ENCODE measurements around the gene KIF16B. TPM values are rescaled to one million over a fixed set of nuclear protein-coding genes. Genes with fewer than 3 reads are reported as not detected.

Gene KIF16B
- total and polyA plus RNA-seq, 2 experiments from 2014 or later, result 9.3 to 21.8 TPM

GRCh38 chr20:16500197-16500596 lies 73.1 kb downstream of the KIF16B start:
- Histone ChIP-seq H3K9me2 (replicated peaks; ENCODE audit: insufficient read depth) (no peaks in the 10 kb centered on the region), H3K79me2 (no peaks in the 10 kb centered on the region), H3K27ac (no peak overlapping the region), H2AFZ (no peak overlapping the region), H3K4me1 (ENCODE audit: insufficient read depth) (no peaks in the 10 kb centered on the region), H3K27me3 (no peaks in the 10 kb centered on the region), H4K20me1 (ENCODE audit: insufficient read depth, poor library complexity, severe bottlenecking) (no peaks in the 10 kb centered on the region), H3K9me3 (ENCODE audit: low read depth) (no peaks in the 10 kb centered on the region), H3K4me2 (no peak overlapping the region), H3K4me3 (no peak overlapping the region), H3K36me3 (replicated peaks; ENCODE audit: insufficient read depth, low read depth) (no peaks in the 10 kb centered on the region)
- no peak for DNase-seq (ENCODE audit: low spot score)
- TF ChIP-seq EZH2phosphoT487 (IDR thresholded peaks at IDR 0.05; ENCODE audit: low read depth, severe bottlenecking, unreplicated experiment), result no peak
- no peak for TF ChIP-seq EZH2 (IDR thresholded peaks at IDR 0.05; ENCODE audit: borderline replicate concordance)
- TF ChIP-seq CTCF (IDR thresholded peaks at IDR 0.05; ENCODE audit: poor library complexity), result no peak
- 95% methylated on average over 3 of the region's 3 CpGs for WGBS (ENCODE audit: low lambda C conversion rate, missing lambda C conversion rate)

- 92% methylated on average over 10 of the region's 10 CpGs for WGBS (ENCODE audit: low lambda C conversion rate, missing lambda C conversion rate)
- TF ChIP-seq CTCF (IDR thresholded peaks at IDR 0.05; ENCODE audit: poor library complexity) (no peak), EZH2 (IDR thresholded peaks at IDR 0.05; ENCODE audit: borderline replicate concordance) (no peak), EZH2phosphoT487 (IDR thresholded peaks at IDR 0.05; ENCODE audit: low read depth, severe bottlenecking, unreplicated experiment) (no peak)
Observed at GRCh38 chr20:16498526-16499253, 74.6 kb downstream of the KIF16B start.

GRCh38 chr20:16497896-16498295 lies 75.4 kb downstream of the KIF16B start:
- Histone ChIP-seq H3K27me3 (no peaks in the 10 kb centered on the region), H3K27ac (no peak overlapping the region), H3K4me2 (no peak overlapping the region), H3K4me3 (no peak overlapping the region), H2AFZ (no peak overlapping the region), H3K79me2 (no peaks in the 10 kb centered on the region), H3K4me1 (ENCODE audit: insufficient read depth) (no peaks in the 10 kb centered on the region), H3K9me2 (replicated peaks; ENCODE audit: insufficient read depth) (no peaks in the 10 kb centered on the region), H3K36me3 (replicated peaks; ENCODE audit: insufficient read depth, low read depth) (no peaks in the 10 kb centered on the region), H3K9me3 (ENCODE audit: low read depth) (no peaks in the 10 kb centered on the region), H4K20me1 (ENCODE audit: insufficient read depth, poor library complexity, severe bottlenecking) (no peaks in the 10 kb centered on the region)
- no peak for TF ChIP-seq EZH2 (IDR thresholded peaks at IDR 0.05; ENCODE audit: borderline replicate concordance)
- TF ChIP-seq CTCF (IDR thresholded peaks at IDR 0.05; ENCODE audit: poor library complexity), result no peak
- no peak for TF ChIP-seq EZH2phosphoT487 (IDR thresholded peaks at IDR 0.05; ENCODE audit: low read depth, severe bottlenecking, unreplicated experiment)
- WGBS (ENCODE audit: low lambda C conversion rate, missing lambda C conversion rate), result 81% methylated on average over 6 of the region's 6 CpGs
- no peak for DNase-seq (ENCODE audit: low spot score)

More at GRCh38 chr20:16498526-16499253, 74.6 kb downstream of the KIF16B start:
- no peaks in the 10 kb centered on the region for H3K4me1 ChIP-seq (ENCODE audit: insufficient read depth)
- no peaks in the 10 kb centered on the region for H3K36me3 ChIP-seq (replicated peaks; ENCODE audit: insufficient read depth, low read depth)
- H3K27me3 ChIP-seq, result no peaks in the 10 kb centered on the region
- no peaks in the 10 kb centered on the region for H3K9me2 ChIP-seq (replicated peaks; ENCODE audit: insufficient read depth)
- H4K20me1 ChIP-seq (ENCODE audit: insufficient read depth, poor library complexity, severe bottlenecking), result no peaks in the 10 kb centered on the region
- H3K27ac ChIP-seq, result no peak overlapping the region
- H3K79me2 ChIP-seq, result no peaks in the 10 kb centered on the region
- H2AFZ ChIP-seq, result no peak overlapping the region
- no peak overlapping the region for H3K4me3 ChIP-seq
- DNase-seq (ENCODE audit: low spot score), result no peak
- H3K9me3 ChIP-seq (ENCODE audit: low read depth), result no peaks in the 10 kb centered on the region
- H3K4me2 ChIP-seq, result no peak overlapping the region

All from hepatocyte (in vitro differentiated cells).